ENCODE measurements around the gene BLACAT1. TPM values are rescaled to one million over a fixed set of nuclear protein-coding genes. Genes with fewer than 3 reads are reported as not detected.
"Not testable (repeated sequence)": the region's sequence is repeated elsewhere in the genome, so short reads cannot be mapped to it uniquely, and the experiment has no call there.

BLACAT1 gene
- total and polyA plus RNA-seq, 5 donors = 0.07 to 0.09 TPM; not detected in 3

DNA sequence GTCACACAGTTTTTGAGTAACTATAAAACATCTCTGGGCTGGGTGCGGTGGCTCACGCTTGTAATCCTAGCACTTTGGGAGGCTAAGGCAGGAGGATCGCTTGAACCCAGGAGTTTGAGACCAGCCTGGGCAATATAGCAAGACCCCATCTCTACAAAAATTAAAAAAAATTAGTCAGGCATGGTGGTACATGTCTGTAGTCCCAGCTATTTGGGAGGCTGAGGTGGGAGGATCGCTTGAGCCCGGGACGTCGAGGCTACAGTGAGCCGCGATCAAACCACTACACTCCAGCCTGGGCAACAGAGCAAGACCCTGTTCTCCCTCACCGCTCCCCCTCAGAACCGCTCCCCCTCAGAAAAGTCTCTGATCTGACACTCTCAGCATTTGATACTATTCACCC, 26.7 kb upstream of the BLACAT1 start:
- not testable (repeated sequence) for DNase-seq; H3K4me3 ChIP-seq (ENCODE audit: low read length); H3K27me3 ChIP-seq (ENCODE audit: control insufficient read depth, insufficient read depth); H3K4me1 ChIP-seq (ENCODE audit: control insufficient read depth, insufficient read depth, low read length); ATAC-seq; H3K9me3 ChIP-seq (ENCODE audit: control insufficient read depth, low read length); H3K27ac ChIP-seq (ENCODE audit: low read length)
- intact Hi-C loops (cut with DNase I) = loop anchor here in 1 of 4 donors (10.0 kb wide), 3 partner anchors 48 to 128 kb away; partner anchors contain the start of gene KLHDC8A
- WGBS = 93% methylated on average over 11 of the region's 11 CpGs

- Histone ChIP-seq H3K9me3 (ENCODE audit: control insufficient read depth, low read length) (no peaks in the 10 kb centered on the region), H3K4me3 (ENCODE audit: low read length) (no peak overlapping the region), H3K27me3 (ENCODE audit: control insufficient read depth, insufficient read depth) (no peaks in the 10 kb centered on the region), H3K4me1 (ENCODE audit: control insufficient read depth, insufficient read depth, low read length) (no peaks in the 10 kb centered on the region), H3K27ac (ENCODE audit: low read length) (no peak overlapping the region)
- intact Hi-C loops (cut with DNase I) = loop anchor here in 1 of 4 donors (10.0 kb wide), 3 partner anchors 47 to 127 kb away; partner anchors contain the start of gene KLHDC8A
- ATAC-seq (no peak), DNase-seq (no peak)
- 55% methylated on average over 15 of the region's 15 CpGs for WGBS
Measured at GRCh38 chr1:205481629-205482151, 25.8 kb upstream of the BLACAT1 start.

GRCh38 chr1:205481218-205481617, 25.4 kb upstream of the BLACAT1 start:
- no peak for DNase-seq
- Histone ChIP-seq H3K4me1 (ENCODE audit: control insufficient read depth, insufficient read depth, low read length) (no peaks in the 10 kb centered on the region), H3K27ac (ENCODE audit: low read length) (no peak overlapping the region), H3K27me3 (ENCODE audit: control insufficient read depth, insufficient read depth) (no peaks in the 10 kb centered on the region), H3K4me3 (ENCODE audit: low read length) (no peak overlapping the region), H3K9me3 (ENCODE audit: control insufficient read depth, low read length) (no peaks in the 10 kb centered on the region)
- ATAC-seq = no peak
- intact Hi-C loops (cut with DNase I) = loop anchor here in 1 of 4 donors (10.0 kb wide), 3 partner anchors 46 to 126 kb away; partner anchors contain the start of gene KLHDC8A
- 55% methylated on average over 11 of the region's 11 CpGs for WGBS

GRCh38 chr1:205480349-205480985, 24.6 kb upstream of the BLACAT1 start:
- no peak overlapping the region for H3K4me3 ChIP-seq (ENCODE audit: low read length)
- H3K9me3 ChIP-seq (ENCODE audit: control insufficient read depth, low read length) = no peaks in the 10 kb centered on the region
- H3K4me1 ChIP-seq (ENCODE audit: control insufficient read depth, insufficient read depth, low read length) = no peaks in the 10 kb centered on the region
- H3K27ac ChIP-seq (ENCODE audit: low read length) = no peak overlapping the region
- DNase-seq (no peak), ATAC-seq (no peak)
- WGBS = 58% methylated on average over 17 of the region's 17 CpGs
- no peaks in the 10 kb centered on the region for H3K27me3 ChIP-seq (ENCODE audit: control insufficient read depth, insufficient read depth)
- intact Hi-C loops (cut with DNase I) = loop anchor here in 1 of 4 donors (10.0 kb wide), 3 partner anchors 46 to 126 kb away; partner anchors contain the start of gene KLHDC8A

DNA sequence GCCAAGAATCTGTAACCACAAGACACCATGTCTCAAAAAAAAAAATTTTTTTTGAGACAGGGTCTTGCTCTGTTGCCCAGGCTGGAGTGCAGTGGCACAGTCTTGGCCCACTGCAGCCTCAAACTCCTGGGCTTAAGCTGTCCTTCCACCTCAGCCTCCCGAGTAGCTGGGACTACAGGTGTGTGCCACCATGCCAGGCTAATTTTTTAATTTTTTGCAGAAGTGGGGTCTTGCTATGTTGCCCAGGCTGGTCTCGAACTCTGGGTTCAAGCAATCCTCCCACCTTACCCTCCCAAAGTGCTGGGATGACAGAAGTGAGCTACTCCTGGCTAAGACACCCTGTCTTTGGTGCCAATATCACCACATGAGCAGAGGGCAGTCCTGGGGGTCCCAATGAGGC, 23.1 kb upstream of the BLACAT1 start:
- H3K4me1 ChIP-seq (ENCODE audit: control insufficient read depth, insufficient read depth, low read length); H3K27ac ChIP-seq (ENCODE audit: low read length); H3K4me3 ChIP-seq (ENCODE audit: low read length); H3K9me3 ChIP-seq (ENCODE audit: control insufficient read depth, low read length); intact Hi-C loops (cut with DNase I); H3K27me3 ChIP-seq (ENCODE audit: control insufficient read depth, insufficient read depth); DNase-seq; ATAC-seq: not testable (repeated sequence)
- 90% methylated on average over 2 of the region's 2 CpGs for WGBS

- Histone ChIP-seq H3K9me3 (ENCODE audit: control insufficient read depth, low read length) (no peaks in the 10 kb centered on the region), H3K4me3 (ENCODE audit: low read length) (no peak overlapping the region), H3K27ac (ENCODE audit: low read length) (no peak overlapping the region), H3K27me3 (ENCODE audit: control insufficient read depth, insufficient read depth) (no peaks in the 10 kb centered on the region), H3K4me1 (ENCODE audit: control insufficient read depth, insufficient read depth, low read length) (no peaks in the 10 kb centered on the region)
- ATAC-seq = peak; percentile 30 to 52
- WGBS = 58% methylated on average over 12 of the region's 12 CpGs
- DNase-seq = peak in 2 of 3 donors; percentile 40 to 70
- intact Hi-C loops (cut with DNase I) = no loop called here
Measured at GRCh38 chr1:205477759-205478247, 22.0 kb upstream of the BLACAT1 start.

GRCh38 chr1:205477121-205477758, 21.4 kb upstream of the BLACAT1 start:
- no peaks in the 10 kb centered on the region for H3K9me3 ChIP-seq (ENCODE audit: control insufficient read depth, low read length)
- no peaks in the 10 kb centered on the region for H3K27me3 ChIP-seq (ENCODE audit: control insufficient read depth, insufficient read depth)
- H3K4me1 ChIP-seq (ENCODE audit: control insufficient read depth, insufficient read depth, low read length) = no peaks in the 10 kb centered on the region
- DNase-seq (no peak), ATAC-seq (peak; percentile 8 to 20)
- no peak overlapping the region for H3K4me3 ChIP-seq (ENCODE audit: low read length)
- WGBS = 63% methylated on average over 6 of the region's 6 CpGs
- H3K27ac ChIP-seq (ENCODE audit: low read length) = no peak overlapping the region
- intact Hi-C loops (cut with DNase I) = no loop called here

DNA sequence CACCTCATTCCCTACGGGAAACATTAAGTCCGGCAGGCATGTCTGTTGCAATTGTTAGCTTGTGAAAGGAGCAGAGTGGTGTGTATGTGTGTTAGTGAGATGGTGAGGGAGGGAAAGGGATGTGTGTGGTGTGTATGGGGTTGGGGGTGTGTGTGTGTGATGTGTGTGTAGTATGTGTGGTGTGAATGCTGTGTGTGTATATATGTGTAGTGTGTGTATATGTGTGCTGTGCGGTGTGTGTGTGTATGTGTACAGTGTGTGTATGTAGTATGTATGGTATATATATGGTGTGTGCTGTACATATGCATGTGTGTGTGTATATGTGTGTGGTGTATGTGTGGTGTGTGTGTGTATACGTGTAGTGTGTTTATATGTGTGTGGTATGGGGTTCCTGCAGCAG, 20.8 kb upstream of the BLACAT1 start:
- no peak for ATAC-seq
- Histone ChIP-seq H3K4me3 (ENCODE audit: low read length) (no peak overlapping the region), H3K27me3 (ENCODE audit: control insufficient read depth, insufficient read depth) (no peaks in the 10 kb centered on the region), H3K4me1 (ENCODE audit: control insufficient read depth, insufficient read depth, low read length) (no peaks in the 10 kb centered on the region), H3K27ac (ENCODE audit: low read length) (no peak overlapping the region), H3K9me3 (ENCODE audit: control insufficient read depth, low read length) (no peaks in the 10 kb centered on the region)
- 89% methylated on average over 4 of the region's 4 CpGs for WGBS
- intact Hi-C loops (cut with DNase I) = no loop called here
- DNase-seq = no peak

GRCh38 chr1:205475855-205476254, 20.0 kb upstream of the BLACAT1 start:
- no peaks in the 10 kb centered on the region for H3K27me3 ChIP-seq (ENCODE audit: control insufficient read depth, insufficient read depth)
- WGBS = 97% methylated on average over 1 of the region's 1 CpG

DNA sequence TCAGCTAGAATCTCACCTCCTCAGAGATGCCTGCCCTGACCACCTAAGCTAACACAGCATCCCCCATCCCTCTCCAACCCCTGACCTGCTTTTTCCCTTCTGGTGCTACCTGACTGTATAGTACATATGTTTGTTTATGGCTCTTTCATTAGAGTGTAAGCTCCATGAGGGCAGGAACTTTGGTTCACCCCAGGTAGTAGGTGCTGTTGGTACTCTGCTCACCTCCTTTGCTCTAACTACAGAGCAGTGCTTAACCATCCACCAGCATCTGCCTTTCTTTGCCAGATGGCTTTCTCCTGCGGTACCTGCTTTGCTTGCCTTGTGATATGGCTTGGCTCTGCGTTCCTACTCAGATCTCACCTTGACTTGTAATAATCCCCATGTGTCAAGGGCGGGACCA, 18.7 kb upstream of the BLACAT1 start:
- Histone ChIP-seq H3K9me3 (ENCODE audit: control insufficient read depth, low read length) (no peaks in the 10 kb centered on the region), H3K27ac (ENCODE audit: low read length) (no peak overlapping the region), H3K4me1 (ENCODE audit: control insufficient read depth, insufficient read depth, low read length) (no peaks in the 10 kb centered on the region), H3K27me3 (ENCODE audit: control insufficient read depth, insufficient read depth) (no peaks in the 10 kb centered on the region), H3K4me3 (ENCODE audit: low read length) (no peak overlapping the region)
- ATAC-seq (no peak), DNase-seq (no peak)
- intact Hi-C loops (cut with DNase I) = no loop called here
- 95% methylated on average over 3 of the region's 3 CpGs for WGBS

More at GRCh38 chr1:205475855-205476254, 20.0 kb upstream of the BLACAT1 start:
- H3K9me3 ChIP-seq (ENCODE audit: control insufficient read depth, low read length) = no peaks in the 10 kb centered on the region
- ATAC-seq = no peak
- no peaks in the 10 kb centered on the region for H3K4me1 ChIP-seq (ENCODE audit: control insufficient read depth, insufficient read depth, low read length)
- no peak overlapping the region for H3K4me3 ChIP-seq (ENCODE audit: low read length)
- no peak for DNase-seq
- intact Hi-C loops (cut with DNase I) = no loop called here
- H3K27ac ChIP-seq (ENCODE audit: low read length) = no peak overlapping the region

GRCh38 chr1:205473966-205474365, 18.1 kb upstream of the BLACAT1 start:
- Histone ChIP-seq H3K27ac (ENCODE audit: low read length) (no peak overlapping the region), H3K9me3 (ENCODE audit: control insufficient read depth, low read length) (no peaks in the 10 kb centered on the region), H3K27me3 (ENCODE audit: control insufficient read depth, insufficient read depth) (no peaks in the 10 kb centered on the region), H3K4me3 (ENCODE audit: low read length) (no peak overlapping the region), H3K4me1 (ENCODE audit: control insufficient read depth, insufficient read depth, low read length) (no peaks in the 10 kb centered on the region)
- DNase-seq = no peak
- WGBS = 93% methylated on average over 7 of the region's 7 CpGs
- ATAC-seq = no peak
- intact Hi-C loops (cut with DNase I) = no loop called here
